ENCODE measurements around the gene DPP8.
A peak's percentile ranks its signal among the peaks of the same experiment; 100 is the strongest.
"Not testable (repeated sequence)": the region's sequence is repeated elsewhere in the genome, so short reads cannot be mapped to it uniquely, and the experiment has no call there.

DPP8 gene

GRCh38 chr15:65400760-65401610 is 116.5 kb downstream of the DPP8 start:
- DNase-seq, result peak; percentile 80

GRCh38 chr15:65399997-65400396 is 117.5 kb downstream of the DPP8 start:
- DNase-seq, result no peak

- DNase-seq, result no peak
Measured at GRCh38 chr15:65399001-65399706, 118.3 kb downstream of the DPP8 start.

GRCh38 chr15:65398486-65398885 is 119.0 kb downstream of the DPP8 start:
- not testable (repeated sequence) for DNase-seq

- no peak for DNase-seq
Measured at GRCh38 chr15:65396965-65397317, 120.5 kb downstream of the DPP8 start.

- no peak for DNase-seq
Measured at GRCh38 chr15:65396283-65396964, 121.1 kb downstream of the DPP8 start.

GRCh38 chr15:65395567-65396202 is 121.8 kb downstream of the DPP8 start:
- no peak for DNase-seq

GRCh38 chr15:65394936-65395335 is 122.6 kb downstream of the DPP8 start:
- no peak for DNase-seq

GRCh38 chr15:65394280-65394789 is 123.2 kb downstream of the DPP8 start:
- DNase-seq, result no peak

GRCh38 chr15:65393557-65393956 is 123.9 kb downstream of the DPP8 start:
- no peak for DNase-seq

GRCh38 chr15:65393091-65393490 is 124.4 kb downstream of the DPP8 start:
- no peak for DNase-seq

Measured in activated effector memory CD4-positive, alpha-beta T cell treated with anti-CD3 and anti-CD28 coated beads, Interleukin-2, amount 50 U/mL, for 16 hours (primary cell).